ENCODE measurements around the gene CAMKK2.
"Not testable (repeated sequence)": the region's sequence is repeated elsewhere in the genome, so short reads cannot be mapped to it uniquely, and the experiment has no call there.

Gene CAMKK2

DNA sequence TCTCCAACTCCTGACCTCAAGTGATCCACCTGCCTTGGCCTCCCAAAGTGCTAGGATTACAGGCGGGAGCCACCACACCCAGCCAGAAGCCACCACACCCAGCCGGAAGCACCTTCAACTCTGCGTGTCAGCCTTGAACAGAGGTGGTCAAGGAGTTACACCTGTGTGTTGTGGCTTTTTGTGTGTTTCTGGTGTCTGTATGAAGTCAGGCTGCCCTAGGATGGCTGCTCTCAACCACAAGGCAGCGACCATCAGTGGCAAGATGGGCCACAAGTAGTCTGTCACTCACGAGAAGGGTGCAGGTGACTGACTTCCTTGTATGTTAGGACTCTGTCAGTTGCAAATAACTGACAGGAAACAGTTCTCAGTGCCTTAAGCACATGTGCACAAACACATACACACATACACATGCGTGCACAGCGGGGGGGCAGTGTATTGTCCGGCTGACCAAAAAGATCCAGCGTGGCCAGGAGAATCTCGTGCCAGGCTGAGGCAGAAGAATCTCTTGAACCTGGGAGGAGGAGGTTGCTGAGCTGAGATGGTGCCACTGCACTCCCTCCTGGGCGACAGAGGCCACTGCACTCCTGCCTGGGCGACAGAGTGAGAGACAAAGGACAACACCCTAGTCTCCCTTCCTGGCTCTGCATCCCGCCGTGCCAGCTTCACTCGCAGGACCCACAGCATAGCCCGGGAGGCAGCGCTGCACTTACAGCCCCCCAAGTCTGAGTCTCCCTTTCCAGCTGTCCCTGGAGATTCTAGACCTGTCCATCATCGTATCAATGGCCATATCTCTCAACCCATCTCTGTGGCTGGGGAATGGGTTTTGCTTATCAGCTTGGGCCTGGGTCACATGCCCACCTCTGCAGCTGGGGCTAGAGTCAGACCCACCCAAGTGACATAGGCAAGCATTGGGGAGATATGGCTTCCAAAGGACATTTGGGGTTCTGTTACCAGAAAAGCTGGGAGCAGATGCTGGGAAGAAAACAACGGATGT, 72.9 kb downstream of the CAMKK2 start:
- no peak for DNase-seq

DNA sequence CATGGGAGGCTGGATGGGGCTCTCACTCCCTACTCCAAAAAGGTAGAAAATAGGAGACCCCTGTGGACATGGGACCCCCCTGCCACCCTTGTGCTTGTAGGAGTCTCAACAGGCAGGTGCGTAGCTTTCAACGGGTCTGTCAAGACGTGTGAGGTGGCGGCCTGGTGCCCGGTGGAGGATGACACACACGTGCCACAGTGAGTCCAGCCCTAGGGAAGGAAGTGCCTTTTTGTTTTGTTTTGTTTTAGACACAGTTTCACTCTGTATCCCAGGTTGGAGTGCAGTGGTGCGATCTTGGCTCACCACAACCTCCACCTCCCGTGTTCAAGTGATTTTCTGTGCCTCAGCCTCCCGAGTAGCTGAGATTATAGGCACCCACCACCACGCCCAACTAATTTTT, 73.7 kb downstream of the CAMKK2 start:
- DNase-seq, result no peak

DNA sequence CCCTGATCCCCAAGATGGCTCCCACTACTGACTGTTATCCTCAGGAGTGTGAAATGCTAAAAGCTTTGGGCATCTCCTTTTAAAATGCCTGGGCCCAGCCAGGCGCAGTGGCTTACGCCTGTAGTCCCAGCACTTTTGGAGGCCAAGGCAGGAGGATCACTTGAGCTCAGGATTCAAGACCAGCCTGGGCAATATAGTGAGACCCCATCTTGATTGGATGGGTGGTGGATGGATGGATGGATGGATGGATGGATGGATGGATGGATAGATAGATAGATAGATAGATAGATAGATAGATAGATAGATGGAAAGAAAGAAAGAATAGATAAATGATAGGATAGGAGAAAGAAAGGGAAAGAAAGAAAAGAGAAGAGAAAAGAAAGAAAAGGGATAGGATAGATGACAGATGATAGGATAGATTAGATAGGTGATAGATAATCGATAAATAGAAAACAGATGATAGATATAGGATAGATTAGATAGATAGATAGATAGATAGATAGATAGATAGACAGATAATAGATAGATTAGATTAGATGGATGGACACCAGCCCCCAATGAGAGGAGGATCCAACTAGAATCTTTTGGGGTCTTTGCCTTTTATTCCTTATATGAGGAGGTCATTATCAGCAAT, 77.0 kb downstream of the CAMKK2 start:
- no peak for DNase-seq

DNA sequence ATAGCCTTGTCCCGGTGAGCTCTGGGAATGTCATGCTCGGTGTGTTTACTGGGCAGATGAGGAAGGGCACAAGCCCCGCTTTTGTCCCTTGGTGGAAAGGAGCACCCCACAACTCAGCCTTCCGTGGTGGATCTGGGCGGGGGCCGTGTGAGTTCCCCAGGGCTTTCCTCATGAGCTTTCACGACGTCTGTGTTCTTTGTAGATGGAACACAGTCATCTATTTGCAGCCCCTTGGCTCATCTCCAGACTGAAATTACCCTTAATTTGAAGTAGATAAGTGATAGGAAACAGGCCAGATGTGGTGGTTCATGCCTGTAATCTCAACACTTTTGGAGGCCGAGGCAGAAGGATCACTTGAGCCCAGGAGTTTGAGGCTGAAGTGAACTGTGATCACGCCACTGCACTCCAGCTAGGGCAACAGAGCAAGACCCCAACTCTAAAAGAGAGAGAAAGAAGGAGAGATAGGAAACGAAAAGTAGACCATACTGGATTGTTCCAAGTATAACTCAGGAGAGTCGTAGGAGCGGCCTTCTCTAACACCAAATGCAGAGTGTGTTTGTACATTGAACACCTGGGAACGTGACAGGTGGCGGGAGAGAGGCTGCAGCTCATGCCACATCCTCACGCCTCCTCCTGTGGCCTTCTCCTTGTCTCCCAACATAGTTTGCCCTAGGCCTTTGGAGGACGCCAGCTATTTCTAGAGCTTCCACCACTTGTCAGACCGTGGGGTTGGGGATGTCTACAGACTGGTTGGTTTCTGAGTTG, 77.7 kb downstream of the CAMKK2 start:
- no peak for DNase-seq

DNA sequence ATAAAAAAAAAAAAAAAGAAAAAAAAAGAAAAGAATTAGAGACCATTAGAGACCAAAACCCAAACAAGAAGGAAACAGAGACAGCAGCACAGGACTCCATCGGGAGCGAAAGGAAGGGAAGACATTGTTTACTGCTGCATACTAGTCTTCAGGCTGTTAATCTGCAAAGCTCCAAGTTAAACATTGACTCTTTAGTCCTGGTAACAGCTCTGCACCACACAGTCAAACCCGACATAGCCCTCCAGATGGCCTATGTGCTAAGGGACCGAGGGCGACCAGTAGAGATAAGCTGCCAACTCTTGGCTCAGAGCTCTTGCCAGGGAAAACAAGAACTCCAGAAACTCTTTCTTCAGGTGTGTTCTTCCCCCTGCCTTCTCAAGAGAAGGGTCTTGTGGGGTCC, 78.7 kb downstream of the CAMKK2 start:
- DNase-seq, result no peak

DNA sequence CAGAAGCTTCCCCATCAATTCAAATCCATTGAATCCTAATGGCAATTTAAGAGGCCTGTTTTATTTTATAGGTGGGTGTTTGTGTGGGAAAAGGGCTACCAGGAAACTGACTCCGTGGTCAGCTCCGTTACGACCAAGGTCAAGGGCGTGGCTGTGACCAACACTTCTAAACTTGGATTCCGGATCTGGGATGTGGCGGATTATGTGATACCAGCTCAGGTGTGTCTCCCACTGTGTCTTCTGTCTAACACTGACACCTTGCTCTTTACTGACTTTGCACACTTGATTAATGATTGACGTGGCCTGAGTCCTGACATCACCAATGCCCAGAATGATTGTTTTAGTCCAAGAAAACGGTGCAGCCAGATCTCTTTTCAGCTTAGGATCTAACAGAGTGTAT, 79.4 kb downstream of the CAMKK2 start:
- DNase-seq, result no peak

DNA sequence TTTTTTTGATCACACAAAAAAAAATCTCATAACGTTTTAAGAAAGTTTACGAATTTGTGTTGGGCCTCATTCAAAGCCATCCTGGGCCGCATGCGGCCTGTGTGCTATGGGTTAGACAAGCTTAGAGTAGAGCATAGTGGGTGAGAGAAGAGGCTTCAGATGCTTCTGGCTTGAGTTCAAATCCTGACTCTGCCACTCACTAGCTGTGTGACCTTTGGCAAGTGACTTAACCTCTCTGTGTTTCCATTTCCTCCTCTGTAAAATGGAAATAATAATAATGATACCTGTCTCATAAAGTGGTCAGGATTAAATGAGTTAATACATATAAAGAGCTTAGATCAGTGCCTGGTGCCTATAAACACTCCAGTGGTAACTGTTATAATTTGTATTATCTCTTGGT, 80.4 kb downstream of the CAMKK2 start:
- no peak for DNase-seq

DNA sequence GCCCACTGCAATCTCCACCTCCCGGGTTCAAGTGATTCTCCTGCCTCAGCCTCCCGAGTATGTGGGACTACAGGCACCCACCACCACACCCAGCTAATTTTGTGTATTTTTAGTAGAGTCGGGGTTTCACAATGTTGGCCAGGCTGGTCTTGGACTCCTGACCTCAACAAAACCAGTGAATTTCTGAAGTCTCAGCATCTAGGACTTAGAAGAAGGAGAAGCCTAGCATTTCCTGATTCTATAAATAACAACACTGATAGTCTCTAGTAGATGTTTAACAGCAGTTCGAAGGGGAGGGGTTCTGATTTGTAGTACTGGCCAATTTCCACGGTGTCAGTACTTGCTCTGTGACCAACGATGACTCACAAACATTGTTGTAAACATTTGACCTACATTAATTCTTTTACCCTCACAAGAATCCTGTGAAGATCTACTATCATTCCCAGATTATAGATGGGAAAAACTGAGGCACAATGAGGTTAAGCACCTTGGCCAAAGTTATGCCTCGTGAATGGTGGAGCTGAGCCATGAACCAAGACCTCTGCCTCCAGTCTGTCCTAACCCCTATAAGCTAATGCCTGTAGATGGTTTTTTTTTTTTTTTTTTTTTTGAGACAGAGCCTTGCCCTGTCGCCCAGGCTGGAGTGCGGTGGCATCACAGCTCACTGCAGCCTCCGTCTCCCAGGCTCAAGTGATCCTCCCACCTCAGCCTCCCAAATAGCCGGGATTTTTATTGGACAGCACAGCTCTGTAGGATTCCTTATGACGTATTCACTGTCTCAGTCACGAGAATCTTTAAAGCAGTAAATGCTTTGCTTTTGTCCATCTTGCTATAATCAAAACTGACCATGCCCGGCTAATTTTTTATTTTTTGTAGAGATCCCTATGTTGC, 81.4 kb downstream of the CAMKK2 start:
- no peak for DNase-seq

DNA sequence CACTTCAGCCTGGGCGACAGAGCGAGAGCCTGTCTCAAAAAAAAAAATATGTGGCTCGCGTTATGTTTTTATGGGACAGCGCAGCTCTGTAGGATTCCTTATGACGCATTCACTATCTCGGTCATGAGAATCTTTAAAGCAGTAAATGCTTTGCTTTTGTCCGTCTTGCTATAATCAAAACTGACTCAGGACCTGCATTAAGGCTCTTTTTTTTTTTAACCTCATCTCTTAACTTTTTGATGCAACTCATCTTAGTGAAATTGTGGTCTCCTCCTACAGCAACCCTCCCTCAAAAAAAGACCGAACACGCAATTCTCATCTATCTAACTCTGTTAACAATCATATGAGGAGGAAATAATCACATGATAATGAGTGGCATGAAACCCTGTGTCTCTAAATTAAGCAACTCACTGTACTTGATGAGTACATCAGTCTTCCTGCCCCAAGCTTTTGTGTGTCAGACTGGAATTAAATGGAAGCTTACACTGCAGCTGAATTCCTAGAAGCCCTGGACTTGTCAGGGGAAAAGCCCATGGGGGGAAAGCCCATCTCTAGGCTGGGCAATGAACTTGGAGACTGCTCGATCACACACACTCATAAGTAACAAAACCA, 82.2 kb downstream of the CAMKK2 start:
- no peak for DNase-seq

DNA sequence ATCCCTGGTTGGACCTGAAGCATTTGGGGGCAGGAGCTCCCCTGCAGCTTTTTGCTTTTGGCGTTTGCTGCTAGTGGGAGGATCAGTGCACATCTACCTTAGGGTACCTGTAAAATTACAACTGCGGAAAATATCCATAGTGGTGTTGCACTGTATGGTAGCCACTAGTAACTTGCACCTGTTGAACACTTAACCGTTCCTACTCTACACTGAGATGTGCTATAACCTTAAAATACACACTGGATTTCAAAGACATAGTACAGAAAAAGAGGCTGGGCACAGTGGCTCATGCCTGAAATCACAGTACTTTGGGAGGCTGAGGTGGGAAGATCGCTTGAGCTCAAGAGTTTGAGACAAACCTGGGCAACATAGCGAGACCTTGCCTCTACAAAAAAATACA, 83.6 kb downstream of the CAMKK2 start:
- no peak for DNase-seq

DNA sequence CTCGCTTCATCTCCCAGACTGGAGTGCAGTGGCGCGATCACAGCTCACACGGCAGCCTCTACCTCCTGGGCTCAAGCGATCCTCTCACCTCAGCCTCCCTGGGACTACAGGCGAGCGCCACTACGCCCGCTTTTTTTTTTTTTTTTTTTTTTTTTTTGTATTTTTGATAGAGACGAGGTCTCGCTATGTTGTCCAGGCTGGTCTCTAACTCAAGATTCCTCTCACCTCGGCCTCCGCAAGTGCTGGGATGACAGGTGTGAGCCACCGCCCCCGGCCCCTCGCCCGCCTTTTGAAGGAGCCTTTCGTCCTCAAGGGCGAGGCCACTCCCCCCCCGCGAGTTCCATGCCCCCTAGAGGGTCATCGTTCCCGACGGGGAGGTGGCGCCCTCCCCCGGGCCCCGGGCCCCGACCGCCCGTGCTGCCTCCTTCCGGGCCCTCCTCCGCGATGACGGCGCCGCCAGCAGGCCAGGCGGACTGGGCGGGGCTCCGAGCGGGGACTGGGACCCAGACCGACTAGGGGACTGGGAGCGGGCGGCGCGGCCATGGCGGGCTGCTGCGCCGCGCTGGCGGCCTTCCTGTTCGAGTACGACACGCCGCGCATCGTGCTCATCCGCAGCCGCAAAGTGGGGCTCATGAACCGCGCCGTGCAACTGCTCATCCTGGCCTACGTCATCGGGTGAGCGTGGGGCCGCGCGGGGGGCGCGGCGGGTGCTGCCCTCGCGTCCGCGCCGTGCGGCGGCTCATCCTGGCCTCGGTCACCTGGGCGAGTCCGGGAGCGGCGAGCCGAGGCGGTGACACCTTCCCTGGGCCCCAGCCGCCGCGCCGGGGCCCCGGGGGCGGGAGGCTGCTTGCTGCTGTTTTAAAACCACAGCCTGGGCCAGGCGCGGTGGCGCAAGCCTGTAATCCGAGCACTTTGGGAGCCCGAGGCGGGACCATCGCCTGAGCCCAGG, 86.6 kb downstream of the CAMKK2 start, which contains the start of gene P2RX4:
Gene P2RX4, plus strand, starts transcription at position 506 of the 949 bp plus-strand sequence. Its CDS starts 36 bp downstream, at position 542.
- DNase-seq, result peak; percentile 94

DNA sequence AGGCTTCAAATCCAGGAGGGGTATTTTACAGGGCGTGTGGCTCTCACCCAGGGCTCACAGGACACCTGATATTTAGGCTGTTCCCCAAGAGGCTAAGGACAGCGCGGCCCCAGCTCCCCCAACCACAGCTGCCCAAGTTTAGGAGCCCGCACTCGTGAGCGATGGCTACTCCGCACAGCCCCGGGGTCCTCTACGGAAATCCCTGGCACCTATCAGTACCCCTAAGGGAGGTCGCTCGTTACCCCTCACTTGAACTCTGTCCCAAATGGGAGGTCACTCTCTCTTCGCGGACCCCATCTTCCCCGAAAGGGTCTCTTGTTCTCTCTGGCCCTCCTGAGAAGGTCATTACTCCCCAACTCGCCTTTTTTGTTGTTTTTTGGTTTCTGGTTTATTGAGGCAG, 87.3 kb downstream of the CAMKK2 start:
- no peak for DNase-seq

DNA sequence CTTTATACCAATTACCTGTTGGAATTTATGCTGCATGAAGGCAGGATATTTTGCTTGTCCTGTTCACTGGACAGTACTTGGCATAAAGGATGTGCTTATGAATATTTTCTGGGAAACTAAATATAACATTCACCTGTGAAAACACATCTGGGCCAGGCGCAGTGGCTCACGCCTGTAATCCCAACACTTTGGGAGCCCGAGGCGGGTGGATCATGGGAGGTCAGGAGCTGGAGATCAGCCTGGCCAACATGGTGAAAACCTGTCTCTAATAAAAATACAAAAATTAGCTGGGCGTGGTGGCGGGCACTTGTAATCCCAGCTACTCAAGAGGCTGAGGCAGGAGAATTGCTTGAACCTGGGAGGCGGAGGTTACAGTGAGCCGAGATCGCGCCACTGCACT, 87.9 kb downstream of the CAMKK2 start:
- DNase-seq, result not testable (repeated sequence)

DNA sequence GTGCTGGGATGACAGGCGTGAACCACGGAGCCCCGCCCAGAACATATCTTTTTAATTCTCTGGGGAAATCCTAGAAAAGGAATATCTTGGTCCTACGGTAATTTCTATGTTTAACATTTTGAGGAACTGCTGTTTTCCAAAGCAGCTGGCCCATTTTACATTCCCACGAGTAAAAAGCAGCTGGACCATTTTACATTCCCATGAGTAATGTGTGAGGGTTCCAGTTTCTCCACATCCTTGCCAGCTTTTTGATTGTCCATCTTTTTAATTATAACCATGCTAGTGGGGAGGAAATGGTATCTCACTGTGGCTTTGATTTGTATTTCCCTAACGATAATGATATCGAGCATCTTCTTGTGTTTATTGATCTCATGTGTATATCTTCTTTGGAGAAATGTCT, 91.0 kb downstream of the CAMKK2 start:
- no peak for DNase-seq

DNA sequence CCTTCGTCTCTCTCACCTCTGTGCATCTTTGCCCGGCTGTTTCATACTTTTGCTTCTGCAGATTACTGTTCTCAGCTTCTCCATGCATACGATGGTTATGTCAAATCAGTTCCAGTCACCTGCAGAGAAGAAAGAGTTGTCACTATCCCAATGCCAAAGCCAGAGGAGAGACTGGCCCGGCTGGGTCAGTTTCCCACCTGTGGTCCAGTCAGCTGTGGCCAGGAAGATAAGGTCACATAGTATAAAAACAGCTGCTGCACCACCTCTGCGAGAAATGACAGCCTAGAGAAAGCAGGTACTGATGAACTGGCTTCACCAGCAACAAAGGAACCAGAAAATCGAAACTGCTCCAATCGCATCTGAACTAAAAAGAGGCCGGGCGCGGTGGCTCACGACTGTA, 93.0 kb downstream of the CAMKK2 start:
- no peak for DNase-seq

DNA sequence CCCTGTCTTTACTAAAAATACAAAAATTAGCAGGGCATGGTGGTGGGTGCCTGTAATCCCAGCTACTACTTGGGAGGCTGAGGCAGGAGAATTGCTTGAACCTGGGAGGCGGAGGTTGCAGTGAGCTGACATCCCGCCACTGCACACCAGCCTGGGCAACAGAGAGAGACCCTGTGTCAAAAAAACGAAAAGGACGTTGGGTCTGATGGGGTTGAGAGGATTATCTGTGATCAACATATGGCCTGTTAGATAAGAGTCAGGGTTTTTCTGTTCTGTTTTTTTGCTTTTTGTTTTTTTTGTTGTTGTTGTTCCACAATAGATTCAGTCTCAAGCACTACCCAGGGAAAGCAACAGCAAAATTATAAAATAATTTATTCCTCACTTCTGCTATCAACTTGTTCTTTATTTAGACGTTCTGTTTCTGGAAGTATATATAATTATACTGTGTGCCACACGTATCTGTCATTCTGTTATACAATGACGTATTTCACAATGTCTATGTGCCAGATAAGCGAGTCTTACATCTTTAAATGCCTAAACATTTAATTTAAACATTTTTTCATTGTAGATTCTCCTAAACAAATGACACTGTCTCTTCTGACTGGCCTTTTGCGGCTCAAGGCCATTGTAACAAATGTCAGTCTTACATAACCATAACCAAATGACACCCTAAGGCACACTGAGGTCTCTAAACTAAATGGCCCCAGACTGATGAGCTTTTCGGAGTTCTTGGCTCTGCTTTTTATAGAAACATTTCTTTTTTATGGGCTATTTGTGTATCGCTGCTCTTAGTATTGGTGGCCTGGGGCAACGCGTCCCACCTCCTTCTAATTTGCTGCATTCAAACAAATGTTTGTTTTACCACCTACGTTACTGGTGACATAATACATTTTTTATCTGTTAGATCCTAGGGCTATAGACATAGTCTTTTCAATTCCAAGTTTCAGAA, 93.8 kb downstream of the CAMKK2 start:
- DNase-seq, result no peak

DNA sequence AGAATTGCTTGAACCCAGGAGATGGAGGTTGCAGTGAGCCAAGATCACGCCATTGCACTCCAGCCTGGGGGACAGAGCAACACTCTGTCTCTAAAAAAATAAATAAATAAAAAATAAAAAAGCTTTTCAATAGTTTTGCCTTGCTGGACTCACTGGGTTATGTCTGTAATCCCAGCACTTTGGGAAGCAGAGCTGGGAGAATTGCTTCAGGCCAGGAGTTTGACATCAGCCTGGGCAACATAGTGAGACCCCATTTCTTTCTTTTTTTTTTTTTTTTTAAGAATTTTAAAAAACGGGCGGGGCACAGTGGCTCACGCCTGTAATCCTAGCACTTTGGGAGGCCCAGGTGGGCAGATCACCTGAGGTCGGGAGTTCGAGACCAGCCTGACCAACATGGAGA, 95.4 kb downstream of the CAMKK2 start:
- DNase-seq, result not testable (repeated sequence)

DNA sequence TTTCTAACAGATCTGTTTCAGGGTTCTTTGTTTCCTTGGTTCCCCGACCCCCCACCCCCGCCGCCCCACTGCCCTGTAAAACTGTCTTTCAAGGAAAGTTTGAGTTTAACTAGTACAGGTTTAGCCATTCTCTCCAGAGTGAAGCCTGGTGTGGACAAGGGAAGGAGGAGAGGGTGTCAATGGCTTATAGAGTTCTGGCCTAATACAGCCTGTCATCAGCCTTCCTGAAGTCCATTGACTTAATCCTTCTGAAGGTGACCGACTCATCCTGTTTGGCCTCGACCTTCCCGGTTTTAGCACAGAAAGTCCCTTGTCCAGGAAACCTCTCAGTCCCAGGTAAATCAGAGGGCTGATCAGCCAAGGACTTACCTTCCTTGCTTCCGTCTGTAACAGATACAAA, 97.6 kb downstream of the CAMKK2 start:
- DNase-seq, result no peak

DNA sequence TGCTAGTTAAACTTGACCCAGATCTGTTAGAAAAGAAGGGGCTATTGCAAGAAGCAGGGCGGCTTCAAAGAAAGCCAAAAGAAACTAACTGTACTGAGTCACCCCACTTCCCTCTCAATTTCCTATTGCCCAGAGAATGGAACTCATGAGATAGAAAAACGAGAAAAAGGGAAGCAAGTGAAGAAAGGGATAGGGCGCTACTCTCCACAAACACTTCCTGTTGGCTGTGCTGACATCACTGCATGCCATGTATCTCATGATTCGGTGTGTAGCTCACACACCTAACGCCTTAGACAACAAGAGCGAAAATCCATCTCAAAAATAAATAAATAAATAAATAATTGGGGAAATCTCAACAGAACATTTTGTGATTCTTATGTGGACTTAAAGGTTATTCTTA, 99.6 kb downstream of the CAMKK2 start:
- no peak for DNase-seq

Data from right kidney (tissue), 1 donor.